Measurements from ENCODE around the gene GSX1.

GSX1 gene

GRCh38 chr13:27834095-27834494 lies 41.8 kb downstream of the GSX1 start:
- no peak for DNase-seq (ENCODE audit: low read depth)

GRCh38 chr13:27835799-27836198 lies 43.5 kb downstream of the GSX1 start:
- no peak for DNase-seq (ENCODE audit: low read depth)

- DNase-seq (ENCODE audit: low read depth) = no peak
Observed at GRCh38 chr13:27839809-27840467, 47.7 kb downstream of the GSX1 start.

- no peak for DNase-seq (ENCODE audit: low read depth)
Observed at GRCh38 chr13:27842571-27842970, 50.3 kb downstream of the GSX1 start.

Data from stimulated activated CD8-positive, alpha-beta memory T cell treated with anti-CD3 and anti-CD28 coated beads, Interleukin-12 subunit alpha, Interleukin-12 subunit beta, amount 100 ng/mL, for 4 hours (primary cell).